HG02571 (cell line): Measurements from ENCODE around the gene FOSB.

Experiments
- ATAC-seq: cut with Tn5 transposase; IDR thresholded peaks from one replicate; pipeline ENCODE4 v1.9.1; 2021; ENCODE audit warnings: mild to moderate bottlenecking, moderate library complexity; ENCODE audit not compliant: unreplicated experiment

Gene FOSB

GRCh38 chr19:45518469-45518826 lies 50.7 kb downstream of the FOSB start:
- no peak for ATAC-seq

GRCh38 chr19:45522010-45522941 lies 54.5 kb downstream of the FOSB start:
- ATAC-seq: no peak

GRCh38 chr19:45523642-45524256 lies 56.0 kb downstream of the FOSB start:
- ATAC-seq: no peak

GRCh38 chr19:45524575-45525129 lies 56.9 kb downstream of the FOSB start:
- ATAC-seq: no peak
